ENCODE data around the gene PTPRR. TPM values are rescaled to one million over a fixed set of nuclear protein-coding genes. Genes with fewer than 3 reads are reported as not detected.
A peak's percentile ranks its signal among the peaks of the same experiment; 100 is the strongest.

The PTPRR gene
- total and polyA plus RNA-seq, 2 of the 4 experiments (the other 2 are of a cell fraction), result 0.18 to 0.21 TPM

DNA sequence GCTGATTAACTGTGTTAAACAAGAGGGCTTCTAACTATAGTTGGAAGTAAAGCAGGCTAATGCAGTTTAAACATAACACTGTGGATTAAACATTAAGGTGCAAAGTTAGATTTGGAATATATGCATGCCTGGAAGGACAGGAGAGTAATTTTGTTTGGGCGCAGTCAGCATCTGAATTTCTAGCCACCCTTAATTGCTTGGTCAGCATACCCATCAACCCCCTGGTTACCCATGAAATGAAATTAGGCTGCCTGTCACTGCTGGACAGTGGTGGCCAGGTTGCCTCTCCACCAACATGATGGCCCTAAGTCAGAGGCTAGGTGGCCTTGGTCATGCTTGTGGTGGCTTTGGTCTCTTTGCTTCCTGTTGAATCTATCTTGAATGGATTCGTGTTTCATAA is 253.3 kb downstream of the PTPRR start:
- Histone ChIP-seq H3K4me1 (ENCODE audit: control insufficient read depth, insufficient read depth, low read length) (no peaks in the 10 kb centered on the region), H3K9me3 (ENCODE audit: control insufficient read depth, insufficient read depth, low read length) (no peaks in the 10 kb centered on the region), H2BK20ac (ENCODE audit: low read depth, low read length) (no peak overlapping the region), H4K8ac (ENCODE audit: low read depth in 2 of 2, low read length in 2 of 2) (no peak overlapping the region), H4K5ac (ENCODE audit: low read depth, low read length) (no peak overlapping the region), H3K27ac (ENCODE audit: insufficient read depth, low read length) (no peak overlapping the region), H3K4me3 (ENCODE audit: insufficient read depth, low read depth, low read length) (no peak overlapping the region), H4K91ac (ENCODE audit: insufficient read depth, low read depth, low read length) (no peak overlapping the region), H3K79me1 (ENCODE audit: low read depth in 1 of 2, low read length in 2 of 2) (no peaks in the 10 kb centered on the region), H3K9me1 (ENCODE audit: insufficient read depth, low read length) (no peaks in the 10 kb centered on the region), H3K4me2 (ENCODE audit: low read depth, low read length) (no peak overlapping the region), H4K20me1 (ENCODE audit: insufficient read depth, low read length) (no peaks in the 10 kb centered on the region), H2AFZ (replicated peaks; ENCODE audit: low read length, poor library complexity) (no peak overlapping the region), H3K56ac (ENCODE audit: extremely low read depth, insufficient read depth, low read length) (no peak overlapping the region), H2BK120ac (ENCODE audit: low read depth, low read length) (no peak overlapping the region), H2BK5ac (ENCODE audit: low read depth, low read length, poor library complexity, severe bottlenecking) (no peak overlapping the region), H3K18ac (ENCODE audit: low read depth, low read length) (no peak overlapping the region), H2AK5ac (ENCODE audit: low read depth, low read length) (no peak overlapping the region), H3K14ac (replicated peaks; ENCODE audit: low read depth, low read length) (no peak overlapping the region), H3K27me3 (ENCODE audit: control insufficient read depth, insufficient read depth, low read length) (no peaks in the 10 kb centered on the region), H2AK9ac (replicated peaks; ENCODE audit: low read depth, low read length, poor library complexity) (peak overlapping the region; percentile 13), H3K4ac (ENCODE audit: low read depth, low read length) (no peak overlapping the region), H3K9ac (ENCODE audit: low read depth, low read length) (no peak overlapping the region), H3K36me3 (ENCODE audit: control insufficient read depth, insufficient read depth, low read length) (no peaks in the 10 kb centered on the region), H2BK15ac (ENCODE audit: low read depth, low read length) (no peak overlapping the region), H3K23ac (ENCODE audit: low read depth, low read length) (no peak overlapping the region)
- dilution Hi-C loops (cut with HindIII; ENCODE audit: low sequenced_read_pairs, unreplicated experiment) (no loop called here), intact Hi-C loops (cut with micrococcal nuclease) (no loop called here), in situ Hi-C loops (cut with MboI; ENCODE audit: low sequenced_read_pairs) (no loop called here)
- DNase-seq (no peak), ATAC-seq (ENCODE audit: low read depth) (no peak)
- no TSS peak for BruUV-seq (replicated peaks)
- ChIA-PET CTCF (no interaction called here), POLR2A (ENCODE audit: unreplicated experiment) (no interaction called here)
- WGBS, 2 experiments (ENCODE audit: extremely low coverage in 2 of 2, insufficient read length in 1 of 2), result 71% methylated on average over 1 of the region's 2 CpGs; no CpG with 5 or more reads in 1 of the 2 experiments
- no peak for TF ChIP-seq CEBPB (IDR thresholded peaks at IDR 0.05; ENCODE audit: low read depth, low read length)
- no peak for TF ChIP-seq RCOR1 (IDR thresholded peaks at IDR 0.05; ENCODE audit: insufficient replicate concordance, low read length)
- TF ChIP-seq RAD21 (IDR thresholded peaks at IDR 0.05; ENCODE audit: low read length), result no peak
- no peak for TF ChIP-seq MXI1 (IDR thresholded peaks at IDR 0.05; ENCODE audit: borderline replicate concordance, low read depth, low read length)
- TF ChIP-seq MAZ (IDR thresholded peaks at IDR 0.05; ENCODE audit: borderline replicate concordance, low read depth, low read length), result no peak
- TF ChIP-seq CTCF (conservative IDR thresholded peaks at IDR 0.05; ENCODE audit: low read depth, low read length), result no peak
- TF ChIP-seq, protein P1, sequence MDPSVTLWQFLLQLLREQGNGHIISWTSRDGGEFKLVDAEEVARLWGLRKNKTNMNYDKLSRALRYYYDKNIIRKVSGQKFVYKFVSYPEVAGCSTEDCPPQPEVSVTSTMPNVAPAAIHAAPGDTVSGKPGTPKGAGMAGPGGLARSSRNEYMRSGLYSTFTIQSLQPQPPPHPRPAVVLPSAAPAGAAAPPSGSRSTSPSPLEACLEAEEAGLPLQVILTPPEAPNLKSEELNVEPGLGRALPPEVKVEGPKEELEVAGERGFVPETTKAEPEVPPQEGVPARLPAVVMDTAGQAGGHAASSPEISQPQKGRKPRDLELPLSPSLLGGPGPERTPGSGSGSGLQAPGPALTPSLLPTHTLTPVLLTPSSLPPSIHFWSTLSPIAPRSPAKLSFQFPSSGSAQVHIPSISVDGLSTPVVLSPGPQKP (IDR thresholded peaks at IDR 0.05; ENCODE audit: borderline replicate concordance, low read depth, low read length), result no peak
- TF ChIP-seq SMC3 (IDR thresholded peaks at IDR 0.05; ENCODE audit: low read depth, low read length), result no peak

Data from IMR-90 (cell line).